GM23338 (cell line): Measurements from ENCODE around the gene SORCS2.

Experiments
- CREB1 ChIP-seq: fragments of 250-450 bp; sonication (Bioruptor Pico); IDR thresholded peaks from 2 replicates; pipeline ENCODE4 v1.5.0; 2020; ENCODE audit warnings: low read depth, mild to moderate bottlenecking, moderate library complexity
- CTCF ChIP-seq, 2 experiments: fragments of 200-600 bp in 1 of 2; sonication (generic) in 1 of 2; conservative IDR thresholded peaks; 2 replicates each; pipeline versions ENCODE4 v1.5.1 to v1.6.1; 2016 to 2017; ENCODE audit warnings: antibody characterized with exemption in 2 of 2, low read depth in 2 of 2, mild to moderate bottlenecking in 2 of 2, moderate library complexity in 1 of 2
- EZH2 ChIP-seq: fragments of 200-600 bp; sonication (generic); IDR thresholded peaks from one replicate; pipeline ENCODE4 v1.8.0; 2017; ENCODE audit warnings: antibody characterized with exemption, mild to moderate bottlenecking, low read depth; ENCODE audit not compliant: unreplicated experiment
- EZH2phosphoT487 ChIP-seq: fragments of 200-600 bp; sonication (generic); IDR thresholded peaks from one replicate; pipeline ENCODE4 v1.8.1; 2018; ENCODE audit warnings: antibody characterized with exemption; ENCODE audit not compliant: unreplicated experiment
- POLR2AphosphoS5 ChIP-seq: IDR thresholded peaks from 2 replicates; pipeline ENCODE4 v1.6.1; 2016; ENCODE audit warnings: antibody characterized with exemption, low read depth
- REST ChIP-seq: IDR thresholded peaks from one replicate; pipeline ENCODE4 v1.6.1; 2018; ENCODE audit warnings: antibody characterized with exemption; ENCODE audit not compliant: unreplicated experiment
- STAT1 ChIP-seq: IDR thresholded peaks from one replicate; pipeline ENCODE4 v1.6.1; 2016; ENCODE audit warnings: antibody characterized with exemption; ENCODE audit not compliant: unreplicated experiment
- ZNF114 ChIP-seq: fragments of 250-450 bp; sonication (Bioruptor Pico); IDR thresholded peaks from 2 replicates; pipeline ENCODE4 v1.5.0; 2020; ENCODE audit warnings: mild to moderate bottlenecking, moderate library complexity
- ZNF331 ChIP-seq: fragments of 250-450 bp; sonication (Bioruptor Pico); IDR thresholded peaks from 2 replicates; pipeline ENCODE4 v1.5.0; 2020; ENCODE audit warnings: low read depth, mild to moderate bottlenecking, moderate library complexity

GRCh38 chr4:7697821-7698220 lies 505.5 kb downstream of the SORCS2 start:
- TF ChIP-seq POLR2AphosphoS5 (no peak), REST (no peak), EZH2 (no peak), CTCF (conservative IDR thresholded peaks at IDR 0.05; ENCODE audit: low read depth in 2 of 2) (no peak), EZH2phosphoT487 (no peak), STAT1 (no peak), CREB1 (CRISPR knock-in tag) (no peak), ZNF114 (CRISPR knock-in tag) (no peak), ZNF331 (CRISPR knock-in tag) (no peak)
